ENCODE results near the gene MRPS27. TPM values are rescaled to one million over a fixed set of nuclear protein-coding genes. Genes with fewer than 3 reads are reported as not detected.
A peak's percentile ranks its signal among the peaks of the same experiment; 100 is the strongest.

MRPS27 gene
- total and polyA plus RNA-seq, 4 donors = 17.6 to 38.7 (median 34.9) TPM

DNA sequence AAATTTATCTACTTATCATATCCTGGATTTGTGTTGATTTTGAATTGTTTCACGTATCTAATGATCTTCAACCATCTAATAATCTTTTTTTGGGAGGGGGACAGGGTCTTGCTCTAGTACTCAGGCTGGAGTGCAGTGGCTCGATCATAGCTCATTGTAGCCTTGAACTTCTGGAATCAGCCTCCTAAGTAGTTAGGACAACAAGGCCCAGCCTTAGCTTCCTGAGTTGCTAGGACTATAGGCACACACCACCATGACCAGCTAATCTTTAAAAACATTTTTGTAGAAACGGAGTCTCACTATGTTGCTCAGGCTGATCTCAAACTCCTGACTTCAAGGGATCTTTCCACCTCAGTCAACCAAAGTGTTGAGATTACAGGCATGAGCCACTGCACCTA lies 34.6 kb downstream of the MRPS27 start:
- TF ChIP-seq YY1 (IDR thresholded peaks at IDR 0.05) = no peak
- no peak for TF ChIP-seq HNF4A (conservative IDR thresholded peaks at IDR 0.05)
- TF ChIP-seq JUND (IDR thresholded peaks at IDR 0.05) = no peak
- no peak for TF ChIP-seq FOXA2 (IDR thresholded peaks at IDR 0.05)
- TF ChIP-seq EGR1 (IDR thresholded peaks at IDR 0.05; ENCODE audit: low read depth in 2 of 2) = no peak
- H3K36me3 ChIP-seq (ENCODE audit: control insufficient read depth in 4 of 4, insufficient read depth in 3 of 4, low read depth in 1 of 4, low read length in 3 of 4) = peaks cover 0 to 4% (median 4%) of the 10 kb centered on the region in 4 donors
- DNase-seq (ENCODE audit: low spot score) = no peak

DNA sequence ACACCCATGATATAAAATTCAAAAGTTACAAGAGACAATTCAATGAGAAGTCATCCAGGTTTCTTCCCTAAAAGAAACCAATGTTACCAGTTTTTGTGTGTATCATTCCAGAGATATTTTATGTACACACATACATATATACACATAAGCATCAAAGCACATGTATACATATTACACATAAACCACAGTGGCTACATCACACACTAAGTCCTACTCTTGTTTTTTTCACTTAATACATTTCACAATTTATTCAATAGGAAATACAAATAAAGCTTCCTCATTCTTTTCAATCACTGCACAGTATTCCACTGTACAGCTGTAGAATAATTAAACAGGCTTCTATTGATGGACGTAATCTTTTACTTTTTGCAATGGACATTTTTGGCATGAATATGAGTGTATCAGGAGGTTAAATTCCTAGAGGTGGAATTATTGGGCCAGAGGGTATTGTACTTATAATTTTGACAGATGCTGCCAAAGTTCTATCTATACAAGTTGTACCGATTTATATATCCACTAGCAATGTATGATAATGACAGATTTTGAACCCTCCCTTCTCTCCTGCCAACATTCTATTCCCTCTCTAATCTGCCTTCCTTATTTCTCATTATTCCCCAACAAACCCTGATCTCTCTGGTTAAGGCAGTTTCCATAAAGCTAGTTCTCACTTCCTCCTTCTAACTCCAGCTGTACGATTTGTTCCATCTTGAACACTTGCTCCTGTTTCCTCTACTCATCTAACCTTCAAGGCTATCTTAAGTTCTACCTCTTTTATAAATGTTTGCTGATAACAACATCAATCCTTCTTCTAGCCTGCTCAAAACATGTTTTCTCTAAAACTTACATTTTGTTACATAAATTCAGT lies 35.2 kb downstream of the MRPS27 start:
- H3K4me1 ChIP-seq (ENCODE audit: control insufficient read depth in 4 of 4, insufficient read depth in 4 of 4, low read length in 3 of 4) = no peaks in the 10 kb centered on the region
- no peak overlapping the region for H3K27ac ChIP-seq (ENCODE audit: low read depth in 1 of 2, low read length in 2 of 2)
- H3K4me3 ChIP-seq (ENCODE audit: low read depth in 1 of 3, low read length in 3 of 3) = no peak overlapping the region
- no peaks in the 10 kb centered on the region for H3K9me3 ChIP-seq (ENCODE audit: control insufficient read depth in 4 of 4, low read length in 3 of 4)
- 81% methylated on average over 3 of the region's 3 CpGs for whole genome bisulfite sequencing
- H3K27me3 ChIP-seq (ENCODE audit: control insufficient read depth in 4 of 4, insufficient read depth in 4 of 4, low read length in 3 of 4) = no peaks in the 10 kb centered on the region
- H3K36me3 ChIP-seq (ENCODE audit: control insufficient read depth in 4 of 4, insufficient read depth in 3 of 4, low read depth in 1 of 4, low read length in 3 of 4) = peaks cover 0 to 4% (median 2%) of the 10 kb centered on the region in 4 donors
- no peak overlapping the region for H3K9ac ChIP-seq (ENCODE audit: low read depth in 1 of 2, low read length in 2 of 2)
- DNase-seq (ENCODE audit: low spot score) = no peak
- TF ChIP-seq SP1 (IDR thresholded peaks at IDR 0.05) (no peak), HNF4G (IDR thresholded peaks at IDR 0.05) (no peak), GABPA (IDR thresholded peaks at IDR 0.05 in 1 of 2, conservative IDR thresholded peaks at IDR 0.05 in 1 of 2) (no peak), NR2F2 (IDR thresholded peaks at IDR 0.05) (no peak)
- TF ChIP-seq, protein P1, sequence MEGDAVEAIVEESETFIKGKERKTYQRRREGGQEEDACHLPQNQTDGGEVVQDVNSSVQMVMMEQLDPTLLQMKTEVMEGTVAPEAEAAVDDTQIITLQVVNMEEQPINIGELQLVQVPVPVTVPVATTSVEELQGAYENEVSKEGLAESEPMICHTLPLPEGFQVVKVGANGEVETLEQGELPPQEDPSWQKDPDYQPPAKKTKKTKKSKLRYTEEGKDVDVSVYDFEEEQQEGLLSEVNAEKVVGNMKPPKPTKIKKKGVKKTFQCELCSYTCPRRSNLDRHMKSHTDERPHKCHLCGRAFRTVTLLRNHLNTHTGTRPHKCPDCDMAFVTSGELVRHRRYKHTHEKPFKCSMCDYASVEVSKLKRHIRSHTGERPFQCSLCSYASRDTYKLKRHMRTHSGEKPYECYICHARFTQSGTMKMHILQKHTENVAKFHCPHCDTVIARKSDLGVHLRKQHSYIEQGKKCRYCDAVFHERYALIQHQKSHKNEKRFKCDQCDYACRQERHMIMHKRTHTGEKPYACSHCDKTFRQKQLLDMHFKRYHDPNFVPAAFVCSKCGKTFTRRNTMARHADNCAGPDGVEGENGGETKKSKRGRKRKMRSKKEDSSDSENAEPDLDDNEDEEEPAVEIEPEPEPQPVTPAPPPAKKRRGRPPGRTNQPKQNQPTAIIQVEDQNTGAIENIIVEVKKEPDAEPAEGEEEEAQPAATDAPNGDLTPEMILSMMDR (IDR thresholded peaks at IDR 0.05; ENCODE audit: low read depth, low read length, missing input control) = no peak
- TF ChIP-seq, protein P2, sequence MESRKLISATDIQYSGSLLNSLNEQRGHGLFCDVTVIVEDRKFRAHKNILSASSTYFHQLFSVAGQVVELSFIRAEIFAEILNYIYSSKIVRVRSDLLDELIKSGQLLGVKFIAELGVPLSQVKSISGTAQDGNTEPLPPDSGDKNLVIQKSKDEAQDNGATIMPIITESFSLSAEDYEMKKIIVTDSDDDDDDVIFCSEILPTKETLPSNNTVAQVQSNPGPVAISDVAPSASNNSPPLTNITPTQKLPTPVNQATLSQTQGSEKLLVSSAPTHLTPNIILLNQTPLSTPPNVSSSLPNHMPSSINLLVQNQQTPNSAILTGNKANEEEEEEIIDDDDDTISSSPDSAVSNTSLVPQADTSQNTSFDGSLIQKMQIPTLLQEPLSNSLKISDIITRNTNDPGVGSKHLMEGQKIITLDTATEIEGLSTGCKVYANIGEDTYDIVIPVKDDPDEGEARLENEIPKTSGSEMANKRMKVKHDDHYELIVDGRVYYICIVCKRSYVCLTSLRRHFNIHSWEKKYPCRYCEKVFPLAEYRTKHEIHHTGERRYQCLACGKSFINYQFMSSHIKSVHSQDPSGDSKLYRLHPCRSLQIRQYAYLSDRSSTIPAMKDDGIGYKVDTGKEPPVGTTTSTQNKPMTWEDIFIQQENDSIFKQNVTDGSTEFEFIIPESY (IDR thresholded peaks at IDR 0.05) = no peak
- TF ChIP-seq, protein P3, sequence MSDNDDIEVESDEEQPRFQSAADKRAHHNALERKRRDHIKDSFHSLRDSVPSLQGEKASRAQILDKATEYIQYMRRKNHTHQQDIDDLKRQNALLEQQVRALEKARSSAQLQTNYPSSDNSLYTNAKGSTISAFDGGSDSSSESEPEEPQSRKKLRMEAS (IDR thresholded peaks at IDR 0.05) = no peak

More for the DNA sequence above, 34.6 kb downstream of the MRPS27 start:
- Histone ChIP-seq H3K27ac (ENCODE audit: low read depth in 1 of 2, low read length in 2 of 2) (no peak overlapping the region), H3K9ac (ENCODE audit: low read depth in 1 of 2, low read length in 2 of 2) (no peak overlapping the region), H3K9me3 (ENCODE audit: control insufficient read depth in 4 of 4, low read length in 3 of 4) (no peaks in the 10 kb centered on the region), H3K4me3 (ENCODE audit: low read depth in 1 of 3, low read length in 3 of 3) (no peak overlapping the region), H3K4me1 (ENCODE audit: control insufficient read depth in 4 of 4, insufficient read depth in 4 of 4, low read length in 3 of 4) (no peaks in the 10 kb centered on the region), H3K27me3 (ENCODE audit: control insufficient read depth in 4 of 4, insufficient read depth in 4 of 4, low read length in 3 of 4) (no peaks in the 10 kb centered on the region)
- 98% methylated on average over 3 of the region's 3 CpGs for WGBS

DNA sequence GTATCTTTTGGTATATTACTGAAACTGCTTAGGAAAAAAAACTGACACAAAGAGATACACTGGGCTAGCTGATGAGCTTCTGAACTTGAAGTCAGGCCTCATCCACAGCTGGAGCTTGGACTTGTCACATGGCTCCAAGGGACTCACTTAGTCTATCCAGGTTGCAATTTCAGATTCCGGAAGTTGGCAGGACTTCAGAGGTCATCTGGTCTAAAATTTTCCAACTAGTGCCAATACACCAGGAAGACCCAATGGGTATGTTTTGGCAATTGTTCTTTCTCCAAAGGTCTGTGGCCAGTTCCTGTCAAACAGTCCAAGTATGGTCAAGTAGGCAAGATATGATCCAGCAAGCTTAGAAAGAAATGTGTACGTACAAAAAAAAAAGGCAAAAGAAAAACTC lies 36.7 kb downstream of the MRPS27 start:
- Histone ChIP-seq H3K36me3 (ENCODE audit: control insufficient read depth in 4 of 4, insufficient read depth in 3 of 4, low read depth in 1 of 4, low read length in 3 of 4) (peaks cover 0 to 4% (median 0%) of the 10 kb centered on the region in 4 donors), H3K27ac (ENCODE audit: low read depth in 1 of 2, low read length in 2 of 2) (no peak overlapping the region), H3K4me3 (ENCODE audit: low read depth in 1 of 3, low read length in 3 of 3) (no peak overlapping the region), H3K27me3 (ENCODE audit: control insufficient read depth in 4 of 4, insufficient read depth in 4 of 4, low read length in 3 of 4) (no peaks in the 10 kb centered on the region), H3K4me1 (ENCODE audit: control insufficient read depth in 4 of 4, insufficient read depth in 4 of 4, low read length in 3 of 4) (no peaks in the 10 kb centered on the region), H3K9ac (ENCODE audit: low read depth in 1 of 2, low read length in 2 of 2) (no peak overlapping the region), H3K9me3 (ENCODE audit: control insufficient read depth in 4 of 4, low read length in 3 of 4) (no peaks in the 10 kb centered on the region)
- DNase-seq (ENCODE audit: low spot score) = no peak
- 64% methylated on average over 2 of the region's 2 CpGs for WGBS
- TF ChIP-seq RXRA (IDR thresholded peaks at IDR 0.05) (no peak), GABPA (IDR thresholded peaks at IDR 0.05 in 1 of 2, conservative IDR thresholded peaks at IDR 0.05 in 1 of 2) (peak in 1 of 2 donors; percentile 17), HNF4A (conservative IDR thresholded peaks at IDR 0.05) (peak in 1 of 2 donors; percentile 70), SP1 (IDR thresholded peaks at IDR 0.05) (peak; percentile 35)

Data from liver (tissue), 9 donors.